Measurements from ENCODE around the gene EPB41L4A.

The EPB41L4A gene

GRCh38 chr5:112192072-112192471, 227.0 kb downstream of the EPB41L4A start:
- Histone ChIP-seq H3K4me2 (ENCODE audit: low read length) (no peak overlapping the region), H3K27ac (no peak overlapping the region), H3K4me3 (ENCODE audit: low read depth, low read length) (no peak overlapping the region), H3K9ac (no peak overlapping the region), H3K4me1 (peaks cover 2% of the 10 kb centered on the region), H2AFZ (no peak overlapping the region), H3K36me3 (ENCODE audit: control insufficient read depth, insufficient read depth, low read length) (no peaks in the 10 kb centered on the region), H3K9me3 (ENCODE audit: control insufficient read depth, low read length) (no peaks in the 10 kb centered on the region), H3K79me2 (no peaks in the 10 kb centered on the region), H3K27me3 (ENCODE audit: control insufficient read depth, insufficient read depth, low read length) (no peaks in the 10 kb centered on the region)
- TF ChIP-seq CTCF (IDR thresholded peaks at IDR 0.05) = no peak

GRCh38 chr5:112189391-112189790, 229.7 kb downstream of the EPB41L4A start:
- no peak for TF ChIP-seq CTCF (IDR thresholded peaks at IDR 0.05)
- no peaks in the 10 kb centered on the region for H3K9me3 ChIP-seq (ENCODE audit: control insufficient read depth, low read length)
- H2AFZ ChIP-seq = no peak overlapping the region
- no peak overlapping the region for H3K27ac ChIP-seq
- H3K9ac ChIP-seq = no peak overlapping the region
- no peaks in the 10 kb centered on the region for H3K4me1 ChIP-seq
- no peak overlapping the region for H3K4me3 ChIP-seq (ENCODE audit: low read depth, low read length)
- no peaks in the 10 kb centered on the region for H3K36me3 ChIP-seq (ENCODE audit: control insufficient read depth, insufficient read depth, low read length)
- no peaks in the 10 kb centered on the region for H3K79me2 ChIP-seq
- no peaks in the 10 kb centered on the region for H3K27me3 ChIP-seq (ENCODE audit: control insufficient read depth, insufficient read depth, low read length)
- H3K4me2 ChIP-seq (ENCODE audit: low read length) = no peak overlapping the region

- peak; percentile 55 for TF ChIP-seq CTCF (IDR thresholded peaks at IDR 0.05)
- H3K9me3 ChIP-seq (ENCODE audit: control insufficient read depth, low read length) = no peaks in the 10 kb centered on the region
Observed at GRCh38 chr5:112186401-112186990, 232.6 kb downstream of the EPB41L4A start.

GRCh38 chr5:112183874-112184273, 235.2 kb downstream of the EPB41L4A start:
- Histone ChIP-seq H2AFZ (no peak overlapping the region), H3K9ac (no peak overlapping the region), H3K4me2 (ENCODE audit: low read length) (no peak overlapping the region), H3K9me3 (ENCODE audit: control insufficient read depth, low read length) (no peaks in the 10 kb centered on the region), H3K4me3 (ENCODE audit: low read depth, low read length) (no peak overlapping the region), H3K36me3 (ENCODE audit: control insufficient read depth, insufficient read depth, low read length) (no peaks in the 10 kb centered on the region), H3K27ac (no peak overlapping the region), H3K27me3 (ENCODE audit: control insufficient read depth, insufficient read depth, low read length) (no peaks in the 10 kb centered on the region), H3K4me1 (no peaks in the 10 kb centered on the region), H3K79me2 (no peaks in the 10 kb centered on the region)
- no peak for TF ChIP-seq CTCF (IDR thresholded peaks at IDR 0.05)

More at GRCh38 chr5:112186401-112186990, 232.6 kb downstream of the EPB41L4A start:
- Histone ChIP-seq H3K9ac (no peak overlapping the region), H3K4me2 (ENCODE audit: low read length) (no peak overlapping the region), H3K27me3 (ENCODE audit: control insufficient read depth, insufficient read depth, low read length) (no peaks in the 10 kb centered on the region), H3K36me3 (ENCODE audit: control insufficient read depth, insufficient read depth, low read length) (no peaks in the 10 kb centered on the region), H3K4me1 (no peaks in the 10 kb centered on the region), H3K79me2 (no peaks in the 10 kb centered on the region), H3K27ac (no peak overlapping the region), H3K4me3 (ENCODE audit: low read depth, low read length) (no peak overlapping the region), H2AFZ (no peak overlapping the region)

- Histone ChIP-seq H3K4me3 (ENCODE audit: low read depth, low read length) (no peak overlapping the region), H3K9ac (no peak overlapping the region), H3K27ac (no peak overlapping the region), H2AFZ (no peak overlapping the region), H3K4me1 (no peaks in the 10 kb centered on the region), H3K4me2 (ENCODE audit: low read length) (no peak overlapping the region), H3K79me2 (no peaks in the 10 kb centered on the region), H3K9me3 (ENCODE audit: control insufficient read depth, low read length) (no peaks in the 10 kb centered on the region), H3K36me3 (ENCODE audit: control insufficient read depth, insufficient read depth, low read length) (no peaks in the 10 kb centered on the region), H3K27me3 (ENCODE audit: control insufficient read depth, insufficient read depth, low read length) (no peaks in the 10 kb centered on the region)
- TF ChIP-seq CTCF (IDR thresholded peaks at IDR 0.05) = no peak
Observed at GRCh38 chr5:112183103-112183711, 235.9 kb downstream of the EPB41L4A start.

All from parathyroid adenoma (tissue), 2 donors.